Measurements from ENCODE around the gene MGMT. TPM values are rescaled to one million over a fixed set of nuclear protein-coding genes. Genes with fewer than 3 reads are reported as not detected.

The MGMT gene
- total and polyA plus RNA-seq, 2 donors (not counting 3 experiments of a cell fraction or from before 2014, with no cell fraction given): 15.0 to 15.2 TPM

DNA sequence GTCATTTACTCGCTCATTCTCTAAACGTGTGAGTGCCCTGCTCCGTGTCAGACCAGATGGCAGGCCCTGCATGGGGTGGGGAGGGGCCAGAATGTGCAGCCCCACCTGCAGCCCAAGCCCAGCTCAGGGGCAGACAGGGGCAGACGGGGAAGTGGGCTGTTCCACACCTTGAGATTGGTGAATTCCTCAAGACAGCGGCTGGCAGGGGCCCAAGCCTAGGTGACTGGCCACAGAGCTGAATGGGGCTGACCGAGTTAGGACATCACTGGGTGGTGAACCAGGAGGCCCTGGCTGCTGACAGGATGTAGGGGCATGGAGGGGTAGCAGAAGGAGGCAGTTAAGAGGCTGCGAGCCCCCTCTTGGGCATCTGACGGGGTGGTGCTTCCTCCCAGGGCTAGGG is 79.1 kb downstream of the MGMT start:
- dilution Hi-C loops (cut with MboI; ENCODE audit: extremely low pct_ligation_motif_present, low sequenced_read_pairs): no loop called here
- H3K27me3 ChIP-seq (ENCODE audit: control insufficient read depth in 2 of 2, insufficient read depth in 2 of 2, low read length in 2 of 2): no peaks in the 10 kb centered on the region
- intact Hi-C loops (cut with micrococcal nuclease): loop anchor here (10.0 kb wide), 1 partner anchor 511 kb away; no protein-coding TSS in a partner anchor
- CTCF ChIA-PET: no interaction called here
- TF ChIP-seq JUN (IDR thresholded peaks at IDR 0.05; ENCODE audit: borderline replicate concordance, insufficient read depth, insufficient read length, low read depth) (no peak), GATA2 (IDR thresholded peaks at IDR 0.05; ENCODE audit: insufficient read depth, insufficient read length, low read depth, low read length) (no peak)
- TF ChIP-seq, protein P1, sequence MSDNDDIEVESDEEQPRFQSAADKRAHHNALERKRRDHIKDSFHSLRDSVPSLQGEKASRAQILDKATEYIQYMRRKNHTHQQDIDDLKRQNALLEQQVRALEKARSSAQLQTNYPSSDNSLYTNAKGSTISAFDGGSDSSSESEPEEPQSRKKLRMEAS (IDR thresholded peaks at IDR 0.05; ENCODE audit: insufficient read depth, insufficient read length): no peak
- FAIRE-seq (no peak), DNase-seq (ENCODE audit: low read depth, low spot score) (no peak)
- no peaks in the 10 kb centered on the region for H4K20me1 ChIP-seq (replicated peaks; ENCODE audit: control insufficient read depth, extremely low read depth, insufficient read depth, low read length)
- H3K4me3 ChIP-seq (replicated peaks in 1 of 3; ENCODE audit: insufficient read depth in 1 of 3, low read depth in 1 of 3, low read length in 3 of 3): no peak overlapping the region
- no peaks in the 10 kb centered on the region for H3K79me2 ChIP-seq (ENCODE audit: control insufficient read depth, insufficient read depth, low read length)
- no peak overlapping the region for H3K27ac ChIP-seq (ENCODE audit: insufficient read depth, low read depth, low read length)
- H3K9me3 ChIP-seq (replicated peaks; ENCODE audit: control insufficient read depth, insufficient read depth, low read length): no peaks in the 10 kb centered on the region
- no peaks in the 10 kb centered on the region for H3K4me1 ChIP-seq (ENCODE audit: control insufficient read depth, extremely low read depth, insufficient read depth, low read length)
- no peak overlapping the region for H3K9ac ChIP-seq (replicated peaks; ENCODE audit: extremely low read depth, insufficient read depth, low read length)
- H2AFZ ChIP-seq (ENCODE audit: low read depth, low read length): no peak overlapping the region
- no peaks in the 10 kb centered on the region for H3K36me3 ChIP-seq (ENCODE audit: control insufficient read depth in 2 of 2, extremely low read depth in 1 of 2, insufficient read depth in 2 of 2, low read length in 2 of 2)
- no TSS peak for BruUV-seq (replicated peaks)
- no peaks in the 10 kb centered on the region for H3K9me1 ChIP-seq (replicated peaks; ENCODE audit: control insufficient read depth, extremely low read depth, insufficient read depth, low read length)
- no peak overlapping the region for H3K4me2 ChIP-seq (ENCODE audit: insufficient read depth, low read length)
- POLR2A ChIA-PET: no interaction called here

DNA sequence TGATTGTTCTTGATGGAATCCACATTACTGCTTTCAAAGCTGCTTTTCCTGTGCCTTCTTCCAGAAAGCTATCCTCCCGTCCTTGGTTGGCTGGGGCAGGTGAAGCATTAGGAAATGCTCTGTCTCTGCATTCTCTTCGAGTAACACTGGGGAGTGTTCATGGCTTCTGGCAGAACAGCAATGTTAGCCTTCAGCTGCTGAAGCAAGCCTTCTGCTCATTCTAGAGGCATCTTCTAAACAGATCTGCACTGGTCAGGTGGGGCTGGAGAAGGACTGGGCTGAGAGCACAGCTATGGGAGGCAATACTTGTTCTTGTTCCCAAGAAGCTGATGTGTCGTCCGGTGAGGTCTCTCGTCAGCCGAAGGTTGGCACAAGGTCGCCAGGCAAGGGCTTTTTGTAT is 80.6 kb downstream of the MGMT start:
- no TSS peak for BruUV-seq (replicated peaks)
- Histone ChIP-seq H3K9me1 (replicated peaks; ENCODE audit: control insufficient read depth, extremely low read depth, insufficient read depth, low read length) (no peaks in the 10 kb centered on the region), H4K20me1 (replicated peaks; ENCODE audit: control insufficient read depth, extremely low read depth, insufficient read depth, low read length) (no peaks in the 10 kb centered on the region), H3K4me3 (replicated peaks in 1 of 3; ENCODE audit: insufficient read depth in 1 of 3, low read depth in 1 of 3, low read length in 3 of 3) (no peak overlapping the region), H3K27ac (ENCODE audit: insufficient read depth, low read depth, low read length) (no peak overlapping the region), H3K4me2 (ENCODE audit: insufficient read depth, low read length) (no peak overlapping the region), H3K4me1 (ENCODE audit: control insufficient read depth, extremely low read depth, insufficient read depth, low read length) (no peaks in the 10 kb centered on the region), H3K27me3 (ENCODE audit: control insufficient read depth in 2 of 2, insufficient read depth in 2 of 2, low read length in 2 of 2) (no peaks in the 10 kb centered on the region), H3K9me3 (replicated peaks; ENCODE audit: control insufficient read depth, insufficient read depth, low read length) (no peaks in the 10 kb centered on the region), H2AFZ (ENCODE audit: low read depth, low read length) (no peak overlapping the region), H3K79me2 (ENCODE audit: control insufficient read depth, insufficient read depth, low read length) (no peaks in the 10 kb centered on the region), H3K9ac (replicated peaks; ENCODE audit: extremely low read depth, insufficient read depth, low read length) (no peak overlapping the region), H3K36me3 (ENCODE audit: control insufficient read depth in 2 of 2, extremely low read depth in 1 of 2, insufficient read depth in 2 of 2, low read length in 2 of 2) (no peaks in the 10 kb centered on the region)
- dilution Hi-C loops (cut with MboI; ENCODE audit: extremely low pct_ligation_motif_present, low sequenced_read_pairs) (no loop called here), intact Hi-C loops (cut with micrococcal nuclease) (loop anchor here (10.0 kb wide), 1 partner anchor 513 kb away; no protein-coding TSS in a partner anchor)
- no peak for TF ChIP-seq EZH2 (IDR thresholded peaks at IDR 0.05; ENCODE audit: borderline replicate concordance, low read depth, low read length, severe bottlenecking)
- TF ChIP-seq POLR2A (IDR thresholded peaks at IDR 0.05; ENCODE audit: low read depth, low read length): no peak
- no peak for TF ChIP-seq POLR2AphosphoS5 (IDR thresholded peaks at IDR 0.05; ENCODE audit: insufficient read depth, low read depth, low read length)
- TF ChIP-seq, protein P2, sequence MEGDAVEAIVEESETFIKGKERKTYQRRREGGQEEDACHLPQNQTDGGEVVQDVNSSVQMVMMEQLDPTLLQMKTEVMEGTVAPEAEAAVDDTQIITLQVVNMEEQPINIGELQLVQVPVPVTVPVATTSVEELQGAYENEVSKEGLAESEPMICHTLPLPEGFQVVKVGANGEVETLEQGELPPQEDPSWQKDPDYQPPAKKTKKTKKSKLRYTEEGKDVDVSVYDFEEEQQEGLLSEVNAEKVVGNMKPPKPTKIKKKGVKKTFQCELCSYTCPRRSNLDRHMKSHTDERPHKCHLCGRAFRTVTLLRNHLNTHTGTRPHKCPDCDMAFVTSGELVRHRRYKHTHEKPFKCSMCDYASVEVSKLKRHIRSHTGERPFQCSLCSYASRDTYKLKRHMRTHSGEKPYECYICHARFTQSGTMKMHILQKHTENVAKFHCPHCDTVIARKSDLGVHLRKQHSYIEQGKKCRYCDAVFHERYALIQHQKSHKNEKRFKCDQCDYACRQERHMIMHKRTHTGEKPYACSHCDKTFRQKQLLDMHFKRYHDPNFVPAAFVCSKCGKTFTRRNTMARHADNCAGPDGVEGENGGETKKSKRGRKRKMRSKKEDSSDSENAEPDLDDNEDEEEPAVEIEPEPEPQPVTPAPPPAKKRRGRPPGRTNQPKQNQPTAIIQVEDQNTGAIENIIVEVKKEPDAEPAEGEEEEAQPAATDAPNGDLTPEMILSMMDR (IDR thresholded peaks at IDR 0.05; ENCODE audit: extremely low read depth in 1 of 2, insufficient read depth in 1 of 2, low read depth in 1 of 2, low read length in 2 of 2): no peak
- TF ChIP-seq, protein P1 (IDR thresholded peaks at IDR 0.05; ENCODE audit: insufficient read depth, insufficient read length): no peak
- ChIA-PET CTCF (no interaction called here), POLR2A (no interaction called here)
- no peak for FAIRE-seq
- DNase-seq (ENCODE audit: low read depth, low spot score): no peak
